ENCODE measurements around the gene CYP2W1. TPM values are rescaled to one million over a fixed set of nuclear protein-coding genes. Genes with fewer than 3 reads are reported as not detected.

CYP2W1 gene
- total RNA-seq, 1 experiment from 2014 or later, result not detected

GRCh38 chr7:983616-984071, 663 bp downstream of the CYP2W1 start:
- ChIA-PET POLR2A (no interaction called here), CTCF (no interaction called here)
- H3K4me1 Mint-ChIP-seq, result peaks cover 2% of the 10 kb centered on the region; the same call in 1 of the 2 replicates
- H3K36me3 Mint-ChIP-seq, result no peaks in the 10 kb centered on the region
- H3K27ac Mint-ChIP-seq, result no peak overlapping the region
- DNase-seq (ENCODE audit: low spot score), result no peak
- H3K27me3 Mint-ChIP-seq (ENCODE audit: low read depth), result no peaks in the 10 kb centered on the region
- no peaks in the 10 kb centered on the region for H3K9me3 Mint-ChIP-seq
- TF ChIP-seq, protein P1, sequence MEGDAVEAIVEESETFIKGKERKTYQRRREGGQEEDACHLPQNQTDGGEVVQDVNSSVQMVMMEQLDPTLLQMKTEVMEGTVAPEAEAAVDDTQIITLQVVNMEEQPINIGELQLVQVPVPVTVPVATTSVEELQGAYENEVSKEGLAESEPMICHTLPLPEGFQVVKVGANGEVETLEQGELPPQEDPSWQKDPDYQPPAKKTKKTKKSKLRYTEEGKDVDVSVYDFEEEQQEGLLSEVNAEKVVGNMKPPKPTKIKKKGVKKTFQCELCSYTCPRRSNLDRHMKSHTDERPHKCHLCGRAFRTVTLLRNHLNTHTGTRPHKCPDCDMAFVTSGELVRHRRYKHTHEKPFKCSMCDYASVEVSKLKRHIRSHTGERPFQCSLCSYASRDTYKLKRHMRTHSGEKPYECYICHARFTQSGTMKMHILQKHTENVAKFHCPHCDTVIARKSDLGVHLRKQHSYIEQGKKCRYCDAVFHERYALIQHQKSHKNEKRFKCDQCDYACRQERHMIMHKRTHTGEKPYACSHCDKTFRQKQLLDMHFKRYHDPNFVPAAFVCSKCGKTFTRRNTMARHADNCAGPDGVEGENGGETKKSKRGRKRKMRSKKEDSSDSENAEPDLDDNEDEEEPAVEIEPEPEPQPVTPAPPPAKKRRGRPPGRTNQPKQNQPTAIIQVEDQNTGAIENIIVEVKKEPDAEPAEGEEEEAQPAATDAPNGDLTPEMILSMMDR (IDR thresholded peaks at IDR 0.05), result no peak
- TF ChIP-seq NFE2L1 (CRISPR knock-in tag; IDR thresholded peaks at IDR 0.05) (no peak), TCF7 (CRISPR knock-in tag; IDR thresholded peaks at IDR 0.05; ENCODE audit: low read depth) (no peak), ZNF416 (CRISPR knock-in tag; IDR thresholded peaks at IDR 0.05) (no peak), MXD4 (CRISPR knock-in tag; IDR thresholded peaks at IDR 0.05; ENCODE audit: borderline replicate concordance) (no peak), ZMAT4 (CRISPR knock-in tag; IDR thresholded peaks at IDR 0.05) (no peak), NR2C2 (CRISPR knock-in tag; IDR thresholded peaks at IDR 0.05) (no peak), MLX (CRISPR knock-in tag; IDR thresholded peaks at IDR 0.05) (no peak), GTF2I (CRISPR knock-in tag; conservative IDR thresholded peaks at IDR 0.05) (no peak), GABPB1 (CRISPR knock-in tag; IDR thresholded peaks at IDR 0.05) (no peak), EMX1 (CRISPR knock-in tag; IDR thresholded peaks at IDR 0.05) (no peak), NFYB (CRISPR knock-in tag; conservative IDR thresholded peaks at IDR 0.05; ENCODE audit: low read depth) (no peak), NR1H2 (CRISPR knock-in tag; IDR thresholded peaks at IDR 0.05) (no peak), FOXJ3 (CRISPR knock-in tag; IDR thresholded peaks at IDR 0.05; ENCODE audit: borderline replicate concordance) (no peak), NFATC4 (CRISPR knock-in tag; IDR thresholded peaks at IDR 0.05) (no peak), MAX (CRISPR knock-in tag; IDR thresholded peaks at IDR 0.05) (no peak)
- TF ChIP-seq, protein P2, sequence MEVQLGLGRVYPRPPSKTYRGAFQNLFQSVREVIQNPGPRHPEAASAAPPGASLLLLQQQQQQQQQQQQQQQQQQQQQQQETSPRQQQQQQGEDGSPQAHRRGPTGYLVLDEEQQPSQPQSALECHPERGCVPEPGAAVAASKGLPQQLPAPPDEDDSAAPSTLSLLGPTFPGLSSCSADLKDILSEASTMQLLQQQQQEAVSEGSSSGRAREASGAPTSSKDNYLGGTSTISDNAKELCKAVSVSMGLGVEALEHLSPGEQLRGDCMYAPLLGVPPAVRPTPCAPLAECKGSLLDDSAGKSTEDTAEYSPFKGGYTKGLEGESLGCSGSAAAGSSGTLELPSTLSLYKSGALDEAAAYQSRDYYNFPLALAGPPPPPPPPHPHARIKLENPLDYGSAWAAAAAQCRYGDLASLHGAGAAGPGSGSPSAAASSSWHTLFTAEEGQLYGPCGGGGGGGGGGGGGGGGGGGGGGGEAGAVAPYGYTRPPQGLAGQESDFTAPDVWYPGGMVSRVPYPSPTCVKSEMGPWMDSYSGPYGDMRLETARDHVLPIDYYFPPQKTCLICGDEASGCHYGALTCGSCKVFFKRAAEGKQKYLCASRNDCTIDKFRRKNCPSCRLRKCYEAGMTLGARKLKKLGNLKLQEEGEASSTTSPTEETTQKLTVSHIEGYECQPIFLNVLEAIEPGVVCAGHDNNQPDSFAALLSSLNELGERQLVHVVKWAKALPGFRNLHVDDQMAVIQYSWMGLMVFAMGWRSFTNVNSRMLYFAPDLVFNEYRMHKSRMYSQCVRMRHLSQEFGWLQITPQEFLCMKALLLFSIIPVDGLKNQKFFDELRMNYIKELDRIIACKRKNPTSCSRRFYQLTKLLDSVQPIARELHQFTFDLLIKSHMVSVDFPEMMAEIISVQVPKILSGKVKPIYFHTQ (CRISPR knock-in tag; IDR thresholded peaks at IDR 0.05), result no peak
- TF ChIP-seq, protein P3, sequence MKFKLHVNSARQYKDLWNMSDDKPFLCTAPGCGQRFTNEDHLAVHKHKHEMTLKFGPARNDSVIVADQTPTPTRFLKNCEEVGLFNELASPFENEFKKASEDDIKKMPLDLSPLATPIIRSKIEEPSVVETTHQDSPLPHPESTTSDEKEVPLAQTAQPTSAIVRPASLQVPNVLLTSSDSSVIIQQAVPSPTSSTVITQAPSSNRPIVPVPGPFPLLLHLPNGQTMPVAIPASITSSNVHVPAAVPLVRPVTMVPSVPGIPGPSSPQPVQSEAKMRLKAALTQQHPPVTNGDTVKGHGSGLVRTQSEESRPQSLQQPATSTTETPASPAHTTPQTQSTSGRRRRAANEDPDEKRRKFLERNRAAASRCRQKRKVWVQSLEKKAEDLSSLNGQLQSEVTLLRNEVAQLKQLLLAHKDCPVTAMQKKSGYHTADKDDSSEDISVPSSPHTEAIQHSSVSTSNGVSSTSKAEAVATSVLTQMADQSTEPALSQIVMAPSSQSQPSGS (CRISPR knock-in tag; IDR thresholded peaks at IDR 0.05; ENCODE audit: borderline replicate concordance, low read depth), result no peak
- TF ChIP-seq, protein P4, sequence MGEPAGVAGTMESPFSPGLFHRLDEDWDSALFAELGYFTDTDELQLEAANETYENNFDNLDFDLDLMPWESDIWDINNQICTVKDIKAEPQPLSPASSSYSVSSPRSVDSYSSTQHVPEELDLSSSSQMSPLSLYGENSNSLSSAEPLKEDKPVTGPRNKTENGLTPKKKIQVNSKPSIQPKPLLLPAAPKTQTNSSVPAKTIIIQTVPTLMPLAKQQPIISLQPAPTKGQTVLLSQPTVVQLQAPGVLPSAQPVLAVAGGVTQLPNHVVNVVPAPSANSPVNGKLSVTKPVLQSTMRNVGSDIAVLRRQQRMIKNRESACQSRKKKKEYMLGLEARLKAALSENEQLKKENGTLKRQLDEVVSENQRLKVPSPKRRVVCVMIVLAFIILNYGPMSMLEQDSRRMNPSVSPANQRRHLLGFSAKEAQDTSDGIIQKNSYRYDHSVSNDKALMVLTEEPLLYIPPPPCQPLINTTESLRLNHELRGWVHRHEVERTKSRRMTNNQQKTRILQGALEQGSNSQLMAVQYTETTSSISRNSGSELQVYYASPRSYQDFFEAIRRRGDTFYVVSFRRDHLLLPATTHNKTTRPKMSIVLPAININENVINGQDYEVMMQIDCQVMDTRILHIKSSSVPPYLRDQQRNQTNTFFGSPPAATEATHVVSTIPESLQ (CRISPR knock-in tag; IDR thresholded peaks at IDR 0.05), result no peak
- TF ChIP-seq, protein P5, sequence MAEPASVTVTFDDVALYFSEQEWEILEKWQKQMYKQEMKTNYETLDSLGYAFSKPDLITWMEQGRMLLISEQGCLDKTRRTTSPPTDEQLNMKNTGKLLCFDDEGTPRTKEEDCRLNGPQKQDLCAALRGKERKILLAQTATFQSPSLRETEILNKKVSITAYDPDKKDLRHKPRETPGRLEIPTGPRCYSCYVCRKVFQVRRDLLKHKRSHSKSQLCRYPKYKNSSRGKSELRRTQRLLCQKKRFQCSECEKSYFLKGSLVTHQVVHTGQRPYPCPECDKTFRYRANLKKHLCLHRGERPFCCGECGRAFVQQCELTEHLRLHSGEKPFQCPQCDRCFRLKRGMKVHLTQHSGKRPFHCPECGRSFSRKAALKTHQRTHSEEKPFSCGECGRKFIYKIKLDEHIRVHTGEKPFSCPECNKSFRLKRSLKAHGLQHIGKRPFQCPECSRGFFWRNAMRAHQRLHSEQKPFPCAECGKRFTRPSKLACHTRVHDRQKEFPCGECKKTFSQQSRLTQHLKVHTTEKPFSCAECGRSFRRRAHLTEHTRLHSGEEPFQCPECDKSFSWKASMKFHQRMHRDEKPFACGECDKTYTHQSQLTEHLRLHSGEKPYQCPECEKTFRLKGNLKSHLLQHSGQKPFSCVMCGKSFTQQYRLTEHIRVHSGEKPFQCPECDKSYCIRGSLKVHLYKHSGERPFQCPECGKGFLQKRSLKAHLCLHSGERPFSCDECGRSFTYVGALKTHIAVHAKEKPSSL (CRISPR knock-in tag; conservative IDR thresholded peaks at IDR 0.05), result no peak
- no peak for ATAC-seq
- H3K4me3 Mint-ChIP-seq, result no peak overlapping the region
